GM19372 (cell line): ENCODE results near the gene HEPHL1.
"Not testable (repeated sequence)": the region's sequence is repeated elsewhere in the genome, so short reads cannot be mapped to it uniquely, and the experiment has no call there.

Experiments
- ATAC-seq: cut with Tn5 transposase; IDR thresholded peaks from one replicate; pipeline ENCODE4 v1.9.1; 2021; ENCODE audit warnings: mild to moderate bottlenecking, low read depth, moderate library complexity; ENCODE audit not compliant: unreplicated experiment

The HEPHL1 gene, protein sequence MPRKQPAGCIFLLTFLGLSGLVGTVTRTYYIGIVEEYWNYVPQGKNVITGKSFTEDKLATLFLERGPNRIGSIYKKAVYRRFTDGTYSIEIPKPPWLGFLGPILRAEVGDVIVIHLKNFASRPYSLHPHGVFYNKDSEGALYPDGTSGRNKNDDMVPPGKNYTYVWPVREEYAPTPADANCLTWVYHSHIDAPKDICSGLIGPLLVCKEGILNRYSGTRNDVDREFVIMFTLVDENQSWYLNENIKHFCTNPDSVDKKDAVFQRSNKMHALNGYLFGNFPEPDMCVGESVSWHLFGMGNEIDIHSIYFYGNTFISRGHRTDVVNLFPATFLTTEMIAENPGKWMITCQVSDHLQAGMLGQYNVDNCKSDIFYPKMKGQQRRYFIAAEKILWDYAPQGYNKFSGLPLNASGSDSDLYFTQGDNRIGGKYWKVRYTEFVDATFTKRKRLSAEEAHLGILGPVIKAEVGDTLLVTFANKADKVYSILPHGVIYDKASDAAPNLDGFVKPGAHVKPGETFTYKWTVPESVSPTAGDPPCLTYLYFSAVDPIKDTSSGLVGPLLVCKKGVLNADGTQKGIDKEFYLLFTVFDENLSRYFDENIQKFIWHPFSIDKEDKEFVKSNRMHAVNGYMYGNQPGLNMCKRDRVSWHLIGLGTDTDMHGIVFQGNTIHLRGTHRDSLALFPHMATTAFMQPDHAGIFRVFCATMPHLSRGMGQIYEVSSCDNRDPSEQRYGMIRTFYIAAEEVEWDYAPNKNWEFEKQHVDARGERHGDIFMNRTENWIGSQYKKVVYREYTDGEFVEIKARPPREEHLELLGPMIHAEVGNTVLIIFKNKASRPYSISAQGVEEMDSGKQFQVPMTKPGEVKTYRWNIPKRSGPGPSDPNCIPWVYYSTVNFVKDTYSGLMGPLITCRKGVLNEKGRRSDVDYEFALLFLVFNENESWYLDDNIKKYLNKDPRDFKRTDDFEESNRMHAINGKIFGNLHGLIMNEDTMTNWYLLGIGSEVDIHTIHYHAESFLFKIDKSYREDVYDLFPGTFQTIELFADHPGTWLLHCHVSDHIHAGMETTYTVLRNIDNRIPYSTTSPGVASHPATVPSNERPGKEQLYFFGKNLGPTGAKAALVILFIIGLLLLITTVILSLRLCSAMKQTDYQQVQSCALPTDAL

DNA sequence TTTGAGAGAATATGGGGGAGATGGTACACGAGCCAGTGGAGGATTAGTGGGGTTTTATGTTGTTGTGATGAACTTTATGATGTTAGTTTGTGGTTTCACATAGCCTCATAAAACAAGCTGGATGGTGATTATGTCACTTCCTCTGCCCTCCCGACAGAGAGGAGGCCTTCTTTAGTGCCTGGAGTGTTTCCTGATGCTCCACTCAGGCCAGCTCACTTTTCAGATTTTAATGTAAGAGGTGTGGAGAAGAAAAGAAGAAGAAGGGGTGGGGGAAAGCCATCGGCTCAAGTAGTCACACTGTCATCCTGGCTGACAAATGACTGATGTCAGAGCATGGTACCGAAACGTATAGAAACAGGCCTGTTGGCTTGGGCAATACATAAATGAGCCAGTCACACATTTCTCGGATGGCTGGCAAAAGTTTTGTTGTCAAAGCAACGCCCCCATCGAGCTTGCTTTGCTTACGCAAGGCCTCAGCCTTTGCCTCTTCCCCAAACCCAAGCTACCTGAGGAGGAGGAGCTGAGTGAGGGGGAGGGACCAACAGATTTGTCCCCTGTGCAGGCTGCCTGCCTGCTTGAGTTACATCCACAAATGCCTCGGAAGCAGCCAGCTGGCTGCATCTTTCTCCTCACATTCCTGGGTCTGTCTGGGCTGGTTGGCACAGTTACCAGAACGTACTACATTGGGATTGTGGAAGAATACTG, at the start of gene HEPHL1:
HEPHL1 (plus strand) TSS at position 578 of the 705 bp plus-strand sequence; CDS start at position 593, 15 bp downstream.
- ATAC-seq: no peak

DNA sequence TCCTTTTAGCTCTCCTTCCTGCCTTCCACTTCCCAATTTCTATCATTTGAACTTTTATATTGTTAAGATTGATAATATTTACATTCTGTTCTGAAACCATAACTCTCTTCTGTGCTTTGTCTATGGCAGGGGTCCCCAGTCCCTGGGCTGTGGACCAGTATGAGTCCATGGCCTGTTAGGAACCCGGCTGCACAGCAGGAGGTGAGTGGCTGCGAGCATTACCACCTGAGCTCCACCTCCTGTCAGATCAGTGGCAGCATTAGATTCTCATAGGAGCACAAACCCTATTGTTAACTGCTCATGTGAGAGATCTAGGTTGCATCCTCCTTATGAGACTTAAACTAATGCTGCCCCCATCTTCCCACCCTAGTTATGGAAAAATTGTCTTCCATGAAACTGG, 48.4 kb upstream of the HEPHL1 start:
- no peak for ATAC-seq

DNA sequence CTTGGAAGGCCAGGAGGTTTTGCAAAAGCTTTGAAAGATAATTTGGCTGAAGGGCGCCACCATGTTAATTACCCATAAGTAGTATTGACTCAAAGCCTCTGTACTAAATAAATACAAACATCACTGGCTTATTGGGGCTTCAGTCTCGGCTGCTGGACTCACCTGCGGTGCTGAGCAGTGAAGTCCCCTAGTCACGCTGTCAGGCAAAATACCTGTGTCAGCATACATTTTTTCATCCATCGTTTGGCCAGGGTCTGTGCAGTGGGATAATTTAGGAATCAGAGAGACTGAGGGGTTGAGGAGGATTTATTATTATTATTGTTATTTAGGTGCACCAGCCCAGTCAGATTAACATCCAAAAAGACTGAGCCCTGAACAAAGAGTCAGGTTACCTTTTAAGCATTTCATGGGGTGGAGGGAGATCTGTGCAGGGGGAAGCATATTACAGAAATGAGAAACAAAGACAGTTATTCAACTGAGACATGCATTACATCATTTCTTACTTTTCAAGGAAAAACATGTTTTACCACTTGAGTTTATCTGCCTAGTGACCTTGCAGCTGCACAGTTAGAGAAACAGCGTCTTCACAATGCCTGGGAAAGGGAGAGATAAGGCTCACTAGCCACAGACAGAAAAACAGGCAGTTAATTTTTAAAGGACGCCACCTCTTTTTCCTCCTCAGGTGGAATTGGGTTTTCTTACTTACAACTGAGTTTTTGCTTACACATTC, 47.7 kb upstream of the HEPHL1 start:
- ATAC-seq: not testable (repeated sequence)

DNA sequence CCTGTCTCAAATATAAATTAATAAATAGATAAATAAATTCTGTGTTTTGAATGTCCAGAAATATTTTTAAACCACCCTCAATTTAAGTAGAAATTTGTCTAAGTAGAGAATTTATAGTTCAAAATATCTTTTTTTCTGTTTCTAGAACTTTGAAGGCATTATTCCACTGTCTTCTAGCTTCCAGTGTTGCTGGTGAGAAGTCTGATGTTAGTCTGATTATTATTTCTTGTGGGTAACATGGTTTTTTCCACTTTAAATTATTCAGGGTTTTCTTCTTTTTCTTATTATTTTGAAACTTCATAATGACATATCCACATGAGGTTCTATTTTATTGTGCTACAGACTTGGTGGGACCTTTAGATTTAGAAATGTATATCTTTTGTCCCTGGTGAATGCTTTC, 46.4 kb upstream of the HEPHL1 start:
- no peak for ATAC-seq

DNA sequence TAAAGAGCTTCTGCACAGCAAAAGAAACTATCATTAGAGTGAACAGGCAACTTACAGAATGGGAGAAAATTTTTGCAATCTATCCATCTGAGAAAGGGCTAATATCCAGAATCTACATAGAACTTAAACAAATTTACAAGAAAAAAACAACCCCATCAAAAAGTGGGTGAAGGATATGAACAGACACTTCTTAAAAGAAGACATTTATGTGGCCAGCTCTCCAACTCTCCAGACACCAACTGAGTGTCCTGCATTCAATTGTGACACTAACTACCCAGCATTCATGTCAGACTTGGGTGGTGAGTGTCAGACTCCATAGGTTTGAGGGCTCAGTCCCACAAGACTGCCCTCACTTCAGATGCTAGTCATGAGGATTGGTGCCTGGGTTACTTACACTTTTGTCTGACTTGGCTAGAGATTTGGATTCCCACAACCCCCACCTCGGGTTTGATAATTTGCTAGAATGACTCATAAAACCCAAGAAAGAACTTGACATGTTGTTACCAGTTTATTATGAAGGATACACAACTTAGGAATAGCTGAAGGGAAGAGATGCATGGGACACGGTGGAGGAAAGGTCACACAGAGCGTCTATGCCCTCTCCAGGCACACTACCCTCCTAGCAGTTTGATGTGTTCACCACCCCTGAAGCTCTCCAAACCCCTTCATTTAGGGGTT, 44.4 kb upstream of the HEPHL1 start:
- ATAC-seq: not testable (repeated sequence)

DNA sequence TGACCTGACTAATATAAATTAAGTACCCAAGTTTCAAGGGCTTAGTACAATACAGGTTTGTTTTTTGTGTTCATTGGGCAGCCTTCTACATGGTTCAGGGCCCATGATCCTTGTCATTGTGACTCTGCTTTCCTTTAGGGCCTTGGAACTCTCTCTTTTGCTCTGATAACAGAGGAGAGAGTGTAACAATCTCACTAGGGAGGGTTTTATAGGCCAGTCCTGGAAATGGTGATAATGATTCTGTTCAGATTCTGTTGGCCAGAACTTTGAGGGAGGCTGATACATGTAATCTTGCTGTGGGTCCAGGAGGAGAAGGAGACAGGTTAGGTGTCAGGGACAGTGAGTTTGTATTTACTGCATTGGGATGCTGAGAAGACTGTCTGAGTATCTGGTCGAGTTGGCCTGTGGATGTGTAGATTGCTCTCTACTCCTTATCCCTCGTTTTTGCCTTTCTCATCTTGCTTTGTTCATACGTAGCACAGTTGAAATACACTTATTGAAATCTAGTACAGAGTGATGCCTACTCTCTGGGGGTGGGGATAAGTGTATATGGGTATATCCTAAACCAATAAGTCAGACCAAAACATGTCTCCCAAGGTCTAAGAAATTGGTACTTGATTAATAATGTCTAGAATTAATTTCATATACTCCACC, 37.5 kb upstream of the HEPHL1 start:
- ATAC-seq: no peak

DNA sequence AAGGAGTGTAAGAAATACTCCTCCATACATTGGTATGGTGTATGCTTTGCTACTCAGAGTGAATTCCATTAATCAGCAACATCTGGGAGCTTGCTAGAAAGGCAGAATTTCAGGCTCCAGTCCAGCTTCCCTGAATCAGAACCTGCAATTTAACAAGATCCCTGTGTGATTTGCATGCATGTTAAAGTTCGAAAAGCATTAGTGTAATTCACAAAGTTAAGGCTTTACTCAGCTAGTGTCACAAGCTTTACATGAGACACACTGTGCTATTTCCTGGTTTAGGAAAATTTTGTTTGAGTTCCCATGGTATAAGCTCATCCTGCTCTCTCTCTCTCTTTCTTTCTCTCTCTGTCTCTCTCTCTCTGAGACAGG, 37.0 kb upstream of the HEPHL1 start:
- no peak for ATAC-seq

DNA sequence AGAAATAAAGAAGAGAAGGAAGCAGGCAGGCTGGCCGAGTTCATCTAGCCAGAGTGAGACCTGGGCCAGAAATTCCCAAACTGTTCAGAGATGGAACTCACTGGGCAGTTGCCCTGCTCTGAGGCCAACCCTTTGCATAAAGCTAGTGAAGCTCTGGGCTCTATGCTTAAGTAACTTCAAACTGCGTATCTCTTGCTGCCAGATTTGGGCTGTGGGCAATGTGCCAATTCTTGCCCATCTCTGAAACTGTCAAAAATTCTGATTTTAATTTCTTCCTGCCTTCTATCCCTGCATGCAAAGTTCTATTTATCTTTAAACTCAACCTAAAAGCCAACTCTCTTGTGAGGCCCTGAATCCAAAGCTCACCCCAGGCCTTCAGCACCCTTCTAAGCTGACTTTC, 36.2 kb upstream of the HEPHL1 start:
- ATAC-seq: no peak

DNA sequence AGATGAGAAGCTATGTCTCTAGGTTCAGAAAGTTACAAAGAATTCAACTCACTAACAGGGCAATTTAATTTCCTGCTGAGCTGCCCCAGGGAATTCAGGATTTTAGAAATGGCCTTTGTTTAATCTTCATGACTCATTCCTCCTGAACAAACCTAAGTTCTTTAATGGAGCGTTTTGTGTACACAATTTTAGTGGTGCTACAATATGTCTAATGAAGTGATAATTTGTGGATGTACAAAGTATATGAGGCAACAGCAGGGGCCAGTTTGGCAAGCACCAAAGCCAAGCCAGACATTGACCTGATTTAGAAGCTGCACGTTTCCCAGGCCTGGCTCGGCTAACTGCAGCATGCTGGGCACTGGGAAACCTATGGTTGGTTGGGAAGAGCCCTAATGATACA, 34.4 kb upstream of the HEPHL1 start:
- ATAC-seq: no peak

DNA sequence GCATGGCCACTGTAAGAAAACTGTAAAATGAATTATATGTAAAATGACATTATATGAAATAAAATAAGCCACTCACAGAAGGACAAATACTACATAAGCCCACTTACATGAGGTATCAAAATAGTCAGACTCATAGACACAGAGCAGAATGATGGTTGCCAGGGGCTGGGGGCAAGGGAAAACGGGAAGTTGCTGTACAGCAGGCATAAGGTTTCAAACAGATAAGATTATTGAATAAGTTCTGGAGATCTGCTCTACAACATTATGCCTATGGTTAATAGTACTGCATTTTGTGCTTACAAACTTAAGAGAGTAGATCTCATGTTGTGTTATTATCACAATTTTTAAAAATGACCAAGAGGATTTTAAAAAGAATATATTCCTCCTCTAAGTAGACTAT, 32.7 kb upstream of the HEPHL1 start:
- no peak for ATAC-seq

DNA sequence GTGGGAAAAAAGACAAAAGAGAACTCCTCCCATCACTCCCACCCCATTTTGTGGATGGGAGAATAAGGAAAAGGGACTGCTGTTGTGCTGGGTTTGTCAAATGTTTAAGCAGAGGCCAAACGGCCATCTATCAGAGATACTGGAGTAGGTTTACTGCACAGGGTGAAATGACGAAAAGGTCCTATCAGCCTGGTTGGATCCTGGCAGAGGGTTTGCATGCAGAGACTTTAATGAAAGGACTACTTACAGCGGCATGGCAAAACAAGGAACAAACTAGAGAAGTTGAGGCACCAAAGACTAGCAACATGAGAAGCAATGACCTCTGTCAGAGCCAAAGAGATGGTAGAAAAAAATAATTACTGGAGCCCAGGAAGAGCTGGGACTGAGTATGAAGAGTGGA, 32.2 kb upstream of the HEPHL1 start:
- ATAC-seq: no peak

DNA sequence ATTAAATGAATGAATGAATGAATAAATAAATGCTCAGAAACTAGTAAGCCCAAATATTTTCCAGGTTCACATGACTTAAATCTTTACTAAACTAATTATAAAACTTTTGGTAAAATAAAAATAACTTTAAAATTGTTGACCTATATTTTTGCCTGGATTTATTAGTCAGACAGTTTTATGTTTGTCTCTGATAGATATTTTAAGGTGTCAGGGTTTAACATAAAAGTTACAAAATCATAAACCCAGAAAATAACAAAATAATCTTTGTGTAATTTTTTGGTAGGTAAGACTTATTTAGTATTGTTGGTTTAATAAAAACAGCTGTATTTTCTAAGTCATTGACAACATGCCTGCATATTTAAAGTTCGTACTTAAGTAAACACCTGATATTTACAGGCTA, 27.4 kb upstream of the HEPHL1 start:
- no peak for ATAC-seq

DNA sequence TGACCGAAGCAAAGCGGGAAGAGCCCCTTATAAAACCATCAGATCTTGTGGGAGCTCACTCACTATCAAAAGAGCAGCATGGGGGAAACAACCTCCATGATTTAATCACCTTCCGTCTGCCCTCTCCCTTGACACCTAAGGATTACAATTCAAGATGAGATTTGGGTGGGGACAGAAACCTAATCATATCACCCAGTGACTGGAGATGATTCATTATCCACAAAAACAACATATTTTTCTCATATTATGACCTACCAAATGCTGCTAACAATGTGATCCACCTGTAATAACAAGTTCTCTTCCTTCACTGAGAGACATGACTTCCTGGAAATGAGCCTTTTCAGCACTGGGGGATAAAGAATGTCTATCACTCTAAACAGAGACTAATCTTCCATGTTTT, 23.4 kb upstream of the HEPHL1 start:
- ATAC-seq: no peak

DNA sequence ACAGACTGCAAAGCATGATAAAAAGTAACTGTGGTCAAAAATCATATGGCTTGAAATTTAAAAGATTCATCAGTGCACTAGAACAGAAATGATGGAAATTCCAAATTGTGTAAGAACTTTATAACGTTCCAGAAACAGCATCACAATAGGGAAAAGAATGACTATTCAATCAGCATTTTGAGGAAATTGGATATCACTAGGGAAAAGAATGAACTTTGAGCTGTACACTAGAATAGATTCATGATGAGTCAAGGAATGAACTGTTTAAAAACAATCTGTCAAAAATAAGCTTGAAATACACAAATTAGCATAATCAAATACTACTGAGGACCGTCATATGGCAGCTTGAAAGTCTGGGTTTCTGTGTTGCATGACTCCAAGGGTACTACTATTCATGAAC, 20.5 kb upstream of the HEPHL1 start:
- no peak for ATAC-seq

DNA sequence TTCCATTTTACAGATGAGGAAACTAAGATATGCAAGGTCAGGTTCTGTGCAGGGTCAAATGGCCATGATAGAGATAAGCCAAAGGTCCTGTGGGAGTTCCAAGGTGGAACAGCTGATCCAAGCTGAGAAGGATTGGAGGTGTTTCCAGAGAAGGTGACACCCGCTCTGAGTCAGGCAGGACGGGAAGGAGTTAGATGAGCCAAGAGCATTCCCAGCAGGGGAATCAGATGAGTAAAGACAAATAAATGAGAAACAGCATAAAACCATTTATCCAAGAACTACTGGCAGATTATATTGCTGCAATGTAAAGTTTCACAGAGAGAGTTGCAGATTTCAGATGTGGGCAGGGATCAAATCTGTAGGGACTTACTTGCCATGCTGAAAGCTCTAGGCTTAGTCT, 18.9 kb upstream of the HEPHL1 start:
- ATAC-seq: no peak

DNA sequence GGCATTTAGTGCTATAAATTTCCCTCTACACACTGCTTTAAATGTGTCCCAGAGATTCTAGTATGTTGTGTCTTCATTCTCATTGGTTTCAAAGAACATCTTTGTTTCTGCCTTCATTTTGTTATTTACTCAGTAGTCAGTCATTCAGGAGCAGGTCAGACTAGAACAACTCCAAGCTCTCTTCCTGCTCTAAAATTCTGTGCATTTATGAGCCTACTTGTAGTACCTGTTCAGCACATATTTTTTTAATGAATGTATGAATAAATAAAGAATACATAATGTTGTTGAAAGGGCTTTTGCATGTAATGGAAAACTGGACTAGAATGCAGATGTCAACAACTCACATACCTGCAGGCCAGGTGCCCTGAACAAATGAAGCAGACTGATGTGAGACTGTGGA, 13.7 kb upstream of the HEPHL1 start:
- ATAC-seq: no peak

DNA sequence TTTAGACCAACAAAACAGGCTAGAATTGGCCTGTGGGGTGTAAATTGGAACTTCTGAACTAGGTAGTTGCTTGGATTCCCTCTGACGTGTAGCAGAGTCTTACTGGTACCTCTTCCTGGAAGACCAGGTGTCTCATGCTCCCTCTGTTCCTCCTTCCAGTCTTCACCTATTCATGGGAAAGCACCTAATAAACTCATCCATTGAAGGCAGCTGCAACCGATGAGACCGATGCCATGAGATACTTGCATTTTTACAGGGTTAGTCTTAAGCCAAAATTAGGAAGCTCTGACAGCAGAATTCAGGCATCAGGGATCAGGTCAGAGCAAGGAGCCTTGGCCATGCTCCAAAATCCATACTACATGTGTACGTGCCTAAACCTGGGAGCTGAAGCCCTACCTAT, 13.2 kb upstream of the HEPHL1 start:
- ATAC-seq: no peak

DNA sequence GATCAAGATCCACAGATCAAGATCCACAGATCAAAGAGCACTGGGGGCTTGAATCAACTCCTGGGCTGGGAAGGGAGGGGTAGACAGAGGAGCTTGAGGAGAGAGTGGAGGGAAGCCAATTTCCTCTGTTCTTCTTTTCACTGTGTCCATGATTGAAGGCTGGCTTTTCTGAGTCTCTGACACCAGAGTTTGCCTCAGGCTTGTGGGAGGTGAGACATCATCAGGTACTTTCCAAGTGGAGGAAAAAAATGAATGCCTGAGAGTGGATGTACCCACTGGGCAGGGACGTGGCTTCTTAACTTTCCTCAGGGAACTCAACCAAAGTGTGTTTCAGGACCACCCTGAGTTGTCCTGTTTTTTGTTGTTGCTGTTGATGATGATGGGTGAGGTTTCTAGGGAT, 11.0 kb upstream of the HEPHL1 start:
- no peak for ATAC-seq

DNA sequence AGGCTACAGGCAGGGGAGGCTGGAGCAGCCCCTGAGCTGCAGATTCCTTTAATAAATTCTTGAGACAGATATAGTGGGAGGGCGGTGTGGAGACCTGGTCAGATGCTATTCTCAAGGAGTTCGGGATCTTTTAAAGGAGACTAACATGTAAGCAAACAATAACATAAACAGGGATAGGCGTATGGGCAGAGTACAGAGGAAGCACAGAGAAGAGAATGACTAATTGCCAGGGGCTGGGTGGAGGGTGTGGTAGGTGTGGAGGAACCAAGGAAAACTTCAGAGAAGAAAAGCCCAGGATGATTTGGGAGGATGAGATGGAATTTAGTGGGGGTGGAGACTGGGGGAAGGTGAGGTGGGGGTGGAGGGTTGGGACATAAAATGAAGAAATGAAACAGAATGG, 9.7 kb upstream of the HEPHL1 start:
- ATAC-seq: no peak
